Non-pigmented ciliary epithelial cell (primary cell): ENCODE data around the gene TMUB1.

Source experiments
- DNase-seq: peaks from one replicate; pipeline ENCODE4 v3.0.0-alpha.2; 2010; ENCODE audit warnings: low read depth

Gene TMUB1

GRCh38 chr7:151121380-151122170 is 38.3 kb upstream of the TMUB1 start:
- no peak for DNase-seq

- DNase-seq: no peak
Observed at GRCh38 chr7:151120896-151121295, 37.6 kb upstream of the TMUB1 start.

DNA sequence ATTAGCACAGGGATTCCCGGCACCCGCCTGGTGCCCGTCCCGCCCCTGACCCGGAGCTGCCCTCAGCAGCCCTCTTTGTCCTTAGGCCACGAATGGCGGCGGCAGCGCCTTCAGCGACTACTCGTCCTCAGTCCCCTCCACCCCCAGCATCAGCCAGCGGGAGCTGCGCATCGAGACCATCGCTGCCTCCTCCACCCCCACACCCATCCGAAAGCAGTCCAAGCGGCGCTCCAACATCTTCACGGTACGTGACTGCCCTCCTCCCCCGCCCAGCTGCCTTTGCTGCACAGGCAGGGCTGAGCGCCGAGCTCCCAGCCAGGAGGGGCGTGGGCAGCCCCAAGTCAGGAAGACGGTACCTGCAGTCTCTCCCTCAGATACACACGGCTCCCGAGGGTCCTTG is 36.6 kb upstream of the TMUB1 start:
- no peak for DNase-seq

DNA sequence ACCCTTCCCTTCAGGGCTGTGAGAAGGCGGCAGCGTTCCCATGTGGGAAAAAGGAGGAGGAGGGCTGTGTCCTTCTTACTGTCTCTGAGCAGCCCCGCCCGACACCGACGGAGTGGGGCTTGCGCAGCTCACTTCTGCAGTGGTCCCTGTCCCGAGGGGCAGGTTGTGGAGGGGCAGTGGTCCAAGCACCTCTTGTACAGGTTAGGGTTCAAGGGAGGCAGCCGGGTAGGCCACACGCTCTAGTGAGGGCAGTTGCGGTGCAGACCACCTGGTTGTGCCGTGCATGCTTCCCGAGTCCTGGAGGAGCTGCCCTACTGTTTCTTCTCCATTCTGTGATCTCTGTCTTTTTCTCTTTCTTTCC is 35.7 kb upstream of the TMUB1 start:
- no peak for DNase-seq

DNA sequence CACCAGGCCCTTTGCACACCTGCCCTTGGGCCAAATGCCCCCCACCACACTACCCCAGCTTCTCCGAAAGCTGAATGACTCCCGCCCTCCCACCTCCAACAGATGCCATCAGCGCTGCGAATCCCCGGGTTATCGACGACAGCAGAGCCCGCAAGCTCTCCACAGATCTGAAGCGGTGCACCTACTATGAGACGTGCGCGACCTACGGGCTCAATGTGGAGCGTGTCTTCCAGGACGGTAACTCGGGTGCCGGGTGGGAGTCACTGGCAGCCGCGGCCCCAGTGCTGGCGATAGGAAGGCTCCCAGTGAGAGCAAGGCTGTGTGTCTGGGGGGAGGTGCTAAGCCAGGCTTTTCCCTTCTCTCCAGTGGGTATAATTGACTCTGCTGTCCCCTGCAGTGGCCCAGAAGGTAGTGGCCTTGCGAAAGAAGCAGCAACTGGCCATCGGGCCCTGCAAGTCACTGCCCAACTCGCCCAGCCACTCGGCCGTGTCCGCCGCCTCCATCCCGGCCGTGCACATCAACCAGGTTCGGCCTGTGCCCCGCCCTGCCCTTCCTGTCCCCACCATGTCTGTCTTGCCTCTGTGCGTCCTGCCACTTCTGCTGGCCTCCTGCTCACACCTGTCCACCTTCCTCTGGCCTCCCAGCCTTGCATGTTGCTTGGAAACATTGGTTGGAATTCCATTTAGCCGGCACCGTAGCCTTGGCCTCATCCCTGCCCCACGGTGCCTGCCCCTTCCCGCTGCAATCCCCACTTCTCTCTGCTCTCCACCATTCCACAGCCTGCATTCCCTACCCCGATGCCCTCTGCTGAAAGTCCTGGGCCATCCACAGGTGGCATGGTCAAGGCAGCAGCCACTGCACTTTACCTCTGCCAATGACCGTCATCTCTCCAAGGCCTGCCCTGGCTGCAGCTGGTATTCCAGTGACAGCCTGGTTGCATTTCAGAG is 35.1 kb upstream of the TMUB1 start:
- DNase-seq: no peak

DNA sequence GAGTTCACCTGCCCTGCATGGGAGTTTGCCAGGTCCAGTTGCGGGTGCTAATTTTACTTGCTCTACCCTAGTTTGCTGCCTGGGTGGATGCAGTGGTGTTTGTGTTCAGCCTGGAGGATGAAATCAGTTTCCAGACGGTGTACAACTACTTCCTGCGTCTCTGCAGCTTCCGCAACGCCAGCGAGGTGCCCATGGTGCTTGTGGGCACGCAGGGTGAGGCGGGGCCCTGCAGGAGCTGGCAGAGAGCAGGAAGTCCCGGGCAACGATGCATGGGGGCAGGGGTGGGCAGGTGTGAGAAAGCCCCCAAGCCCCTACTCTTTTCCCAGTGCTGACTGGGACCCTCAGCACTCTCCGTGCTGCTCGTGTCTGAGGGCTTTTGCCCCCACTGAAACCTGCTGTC is 34.3 kb upstream of the TMUB1 start:
- DNase-seq: no peak

GRCh38 chr7:151116603-151117440 is 33.5 kb upstream of the TMUB1 start:
- DNase-seq: no peak

DNA sequence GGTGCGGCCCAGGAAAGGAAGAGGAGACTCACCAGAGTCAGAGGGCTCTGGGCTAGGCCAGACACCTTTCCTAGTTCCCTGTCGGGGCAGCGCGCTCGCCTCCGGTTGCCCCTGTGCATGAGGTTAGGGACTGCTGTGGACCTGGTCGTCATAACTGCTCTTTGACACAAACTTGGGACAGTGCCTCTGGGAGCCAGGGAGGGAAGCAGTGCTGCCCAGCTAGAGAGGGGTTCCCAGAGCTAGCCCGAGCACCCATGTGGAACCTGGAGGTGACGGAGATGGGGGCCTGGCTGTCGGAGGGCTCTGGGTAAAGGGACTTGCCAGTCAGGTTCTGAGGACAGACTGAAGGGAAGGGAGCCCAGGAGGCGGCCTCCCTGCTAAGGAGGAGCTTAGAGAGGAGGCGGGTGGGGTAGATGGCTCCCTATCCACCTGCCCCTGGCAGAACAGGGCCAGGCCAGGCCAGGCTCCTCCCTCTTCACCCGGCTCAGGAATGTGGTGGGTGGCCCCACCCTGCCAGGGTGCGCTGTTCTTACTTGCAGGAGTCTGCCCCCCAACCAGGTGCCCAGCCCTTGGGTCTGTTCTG is 32.6 kb upstream of the TMUB1 start:
- no peak for DNase-seq

- DNase-seq: no peak
Observed at GRCh38 chr7:151115121-151115835, 32.0 kb upstream of the TMUB1 start.

GRCh38 chr7:151114151-151115090 is 31.1 kb upstream of the TMUB1 start:
- no peak for DNase-seq

DNA sequence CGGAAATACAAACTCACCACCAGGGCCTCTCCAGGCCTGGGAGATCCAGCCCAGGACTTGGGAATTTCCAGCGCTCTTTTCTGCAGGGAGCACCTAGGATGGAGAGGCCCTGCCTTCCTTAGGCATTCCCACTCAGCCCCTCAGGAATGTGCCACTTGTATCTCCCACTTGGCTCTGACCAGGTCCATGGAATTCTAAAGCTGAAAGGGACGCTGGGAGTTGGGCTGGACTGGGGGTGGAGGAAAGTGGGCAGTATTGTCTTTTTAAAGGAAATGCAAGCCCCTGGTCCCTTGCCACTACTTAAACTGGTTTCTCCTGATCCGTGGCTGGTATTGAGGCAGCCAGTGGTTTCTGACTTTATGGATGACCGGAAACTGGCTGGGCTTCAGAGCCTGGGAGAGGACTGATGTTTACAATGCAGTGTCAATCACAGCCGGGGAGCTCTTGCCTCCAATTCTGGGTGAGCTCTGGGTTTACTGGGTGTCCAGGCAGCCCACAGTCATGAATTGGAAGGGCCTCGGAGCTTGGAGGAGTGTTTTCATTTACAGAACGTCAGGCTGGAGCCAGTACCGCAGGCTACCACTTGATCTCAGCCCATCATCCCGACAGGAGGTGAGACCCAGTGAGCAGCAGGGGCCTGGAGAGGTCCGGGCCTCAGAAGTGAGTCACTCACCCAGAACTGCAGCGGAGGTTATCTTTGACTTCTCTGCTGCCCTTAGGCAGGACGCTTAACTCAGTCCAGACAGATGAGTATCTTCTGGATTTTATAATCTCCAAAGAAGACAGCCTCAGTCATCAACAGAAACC is 30.3 kb upstream of the TMUB1 start:
- no peak for DNase-seq

DNA sequence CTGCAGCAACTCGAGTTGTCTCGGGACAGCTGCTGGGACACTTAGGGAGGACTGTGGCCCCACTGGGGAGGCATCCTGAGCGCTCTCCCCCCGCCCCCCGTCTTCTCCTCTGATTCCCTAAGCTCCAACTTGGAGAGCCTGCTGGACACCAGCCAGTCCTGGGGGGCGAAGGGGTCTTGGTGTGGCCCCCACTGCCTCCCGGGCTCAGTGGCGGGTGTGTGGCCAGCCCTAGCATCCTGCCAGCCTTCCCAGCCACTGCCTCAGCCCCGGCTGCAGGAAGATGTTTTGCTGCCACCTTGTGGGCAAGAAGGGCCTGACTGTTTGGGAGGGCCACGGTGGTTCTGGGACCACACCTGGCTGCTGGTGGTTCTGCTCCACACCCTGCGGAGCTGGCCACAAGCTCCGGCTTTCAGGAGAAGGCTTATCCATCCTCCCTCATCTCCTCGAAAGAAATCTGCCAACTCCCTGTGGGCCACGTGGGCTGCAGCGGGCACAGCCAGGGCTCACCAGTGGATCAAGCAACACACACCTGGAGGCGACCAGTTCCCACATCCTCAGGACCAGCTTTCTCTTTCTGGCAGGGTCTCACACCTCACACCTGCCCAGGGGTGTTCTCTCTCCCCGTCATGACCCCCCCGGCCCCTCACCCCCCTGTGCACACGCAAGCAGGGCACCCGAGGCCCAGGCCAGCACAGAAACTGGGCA is 27.8 kb upstream of the TMUB1 start:
- DNase-seq: no peak

- DNase-seq: no peak
Observed at GRCh38 chr7:151110236-151110940, 27.1 kb upstream of the TMUB1 start.

- DNase-seq: no peak
Observed at GRCh38 chr7:151109094-151110048, 26.1 kb upstream of the TMUB1 start.

GRCh38 chr7:151107882-151108281 is 24.6 kb upstream of the TMUB1 start:
- no peak for DNase-seq

GRCh38 chr7:151104411-151105235 is 21.3 kb upstream of the TMUB1 start:
- no peak for DNase-seq
